ENCODE results near the gene GANC.

DNA sequence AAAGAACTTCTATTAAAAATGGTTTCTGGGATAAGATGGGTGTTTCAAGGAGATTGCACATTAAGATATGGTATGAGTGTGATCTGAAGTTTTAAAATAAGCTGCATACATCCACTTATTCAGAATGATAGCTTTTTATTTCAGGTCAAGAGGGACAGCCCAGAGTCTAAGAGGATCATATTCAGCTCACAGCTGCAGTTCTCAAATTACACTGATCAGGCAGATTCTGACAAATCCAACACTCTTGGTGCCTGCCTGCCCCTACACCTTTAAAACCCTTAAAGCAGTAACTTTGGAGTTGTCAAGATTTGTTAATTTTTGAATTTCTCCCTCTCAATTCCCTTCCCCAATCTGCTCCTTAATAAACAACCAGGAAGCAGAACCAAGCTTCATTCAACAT, 9.3 kb downstream of the GANC start:
- TF ChIP-seq SUZ12 (IDR thresholded peaks at IDR 0.05; ENCODE audit: extremely low read depth, insufficient read depth, insufficient read length) (no peak), ZNF274 (IDR thresholded peaks at IDR 0.05; ENCODE audit: low read depth, low read length) (no peak), YY1 (IDR thresholded peaks at IDR 0.05; ENCODE audit: insufficient read depth, insufficient read length) (no peak)
